ENCODE results near the gene BSPRY.
"Not testable (repeated sequence)": the region's sequence is repeated elsewhere in the genome, so short reads cannot be mapped to it uniquely, and the experiment has no call there.

BSPRY gene

GRCh38 chr9:113403646-113404045 is 54.3 kb downstream of the BSPRY start:
- peak; percentile 35 for DNase-seq (ENCODE audit: low read depth)
- no peak for TF ChIP-seq CTCF (IDR thresholded peaks at IDR 0.05; ENCODE audit: low read length, missing control alignments)
- H3K4me3 ChIP-seq (replicated peaks; ENCODE audit: low read depth, low read length), result no peak overlapping the region

DNA sequence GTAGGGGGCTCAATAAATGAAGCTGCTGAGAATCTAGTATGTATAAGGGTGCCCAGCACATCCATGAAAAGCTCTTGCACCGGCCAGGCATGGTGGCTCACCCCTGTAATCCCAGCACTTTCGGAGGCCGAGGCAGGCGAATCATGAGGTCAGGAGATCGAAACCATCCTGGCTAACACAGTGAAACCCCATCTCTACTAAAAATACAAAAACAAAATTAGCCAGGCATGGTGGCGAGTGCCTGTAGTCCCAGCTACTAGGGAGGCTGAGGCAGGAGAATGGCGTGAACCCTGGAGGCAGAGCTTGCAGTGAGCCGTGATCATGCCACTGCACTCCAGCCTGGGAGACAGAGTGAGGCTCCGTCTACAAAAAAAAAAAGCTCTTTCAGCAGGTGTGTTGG is 57.0 kb downstream of the BSPRY start:
- H3K4me3 ChIP-seq (replicated peaks; ENCODE audit: low read depth, low read length); DNase-seq (ENCODE audit: low read depth): not testable (repeated sequence)

GRCh38 chr9:113406873-113407511 is 57.7 kb downstream of the BSPRY start:
- DNase-seq (ENCODE audit: low read depth), result peak; percentile 87
- peak; percentile 85 for TF ChIP-seq CTCF (IDR thresholded peaks at IDR 0.05; ENCODE audit: low read length, missing control alignments)

GRCh38 chr9:113409481-113409880 is 60.1 kb downstream of the BSPRY start:
- peak overlapping the region; percentile 64 for H3K4me3 ChIP-seq (replicated peaks; ENCODE audit: low read depth, low read length)
- no peak for DNase-seq (ENCODE audit: low read depth)
- no peak for TF ChIP-seq CTCF (IDR thresholded peaks at IDR 0.05; ENCODE audit: low read length, missing control alignments)

More at GRCh38 chr9:113406873-113407511, 57.7 kb downstream of the BSPRY start:
- not testable (repeated sequence) for H3K4me3 ChIP-seq (replicated peaks; ENCODE audit: low read depth, low read length)

DNA sequence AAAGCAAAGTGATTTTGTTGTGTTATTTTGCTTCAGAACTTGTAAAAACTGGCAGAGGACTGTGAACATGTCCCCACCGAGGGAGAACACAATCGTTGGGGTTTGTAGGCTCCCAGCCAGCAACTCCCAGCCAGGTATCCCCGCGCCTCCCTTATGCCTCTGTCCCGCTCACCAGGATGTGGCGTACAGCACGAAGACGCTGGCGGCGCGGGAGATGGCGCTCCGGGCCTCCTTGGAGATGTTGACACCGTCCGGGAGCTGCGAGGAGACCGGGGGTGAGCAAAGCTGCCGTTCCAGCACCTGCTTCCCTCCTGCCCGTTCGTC is 60.5 kb downstream of the BSPRY start:
- TF ChIP-seq CTCF (IDR thresholded peaks at IDR 0.05; ENCODE audit: low read length, missing control alignments), result no peak
- peak overlapping the region; percentile 64 for H3K4me3 ChIP-seq (replicated peaks; ENCODE audit: low read depth, low read length)
- DNase-seq (ENCODE audit: low read depth), result no peak

GRCh38 chr9:113410207-113410864 is 61.0 kb downstream of the BSPRY start, which contains the start of the genes C9orf43 and POLE3:
TSS of gene C9orf43 (plus strand) at chr9:113410747. CDS start at chr9:113413494, 2,747 bp downstream.
TSS of gene POLE3 (minus strand) at chr9:113410675. CDS start at chr9:113410293, 382 bp downstream.
- peak within 1 kb of the TSS; percentile 64 for H3K4me3 ChIP-seq (replicated peaks; ENCODE audit: low read depth, low read length)
- no peak for TF ChIP-seq CTCF (IDR thresholded peaks at IDR 0.05; ENCODE audit: low read length, missing control alignments)
- peak; percentile 97 for DNase-seq (ENCODE audit: low read depth)

- DNase-seq (ENCODE audit: low read depth), result no peak
- H3K4me3 ChIP-seq (replicated peaks; ENCODE audit: low read depth, low read length), result no peak overlapping the region
- TF ChIP-seq CTCF (IDR thresholded peaks at IDR 0.05; ENCODE audit: low read length, missing control alignments), result no peak
Observed at GRCh38 chr9:113416149-113416721, 66.9 kb downstream of the BSPRY start.
